Fibroblast of lung (primary cell): ENCODE measurements around the gene GAD2. TPM values are rescaled to one million over a fixed set of nuclear protein-coding genes. Genes with fewer than 3 reads are reported as not detected.

Source experiments
- DNase-seq, 2 donors: peaks; one replicate each; pipeline versions ENCODE4 v3.0.0 to v3.0.0-alpha.2; 2010; ENCODE audit warnings: low read depth in 2 of 2
- H2AFZ ChIP-seq: 2 replicates; pipeline ENCODE4 v1.5.1; 2012; ENCODE audit warnings: low read length, control low read depth, inconsistent platforms
- H3K27ac ChIP-seq: 2 replicates; pipeline ENCODE4 v1.5.1; 2011; ENCODE audit warnings: low read length, control low read depth; ENCODE audit not compliant: insufficient read depth
- H3K27me3 ChIP-seq: 2 replicates; pipeline ENCODE4 v1.5.1; 2011; ENCODE audit warnings: mild to moderate bottlenecking, low read length; ENCODE audit not compliant: control insufficient read depth, insufficient read depth
- H3K36me3 ChIP-seq: 2 replicates; pipeline ENCODE4 v1.5.1; 2011; ENCODE audit warnings: low read length; ENCODE audit not compliant: control insufficient read depth, insufficient read depth
- H3K4me1 ChIP-seq: 2 replicates; pipeline ENCODE4 v1.5.1; 2011; ENCODE audit warnings: low read length; ENCODE audit not compliant: control insufficient read depth, insufficient read depth; ENCODE audit errors: extremely low read depth
- H3K4me2 ChIP-seq: 2 replicates; pipeline ENCODE4 v1.5.1; 2011; ENCODE audit warnings: low read length, control low read depth; ENCODE audit not compliant: insufficient read depth; ENCODE audit errors: extremely low read depth
- H3K4me3 ChIP-seq, 4 experiments: fragments of 200-600 bp in 1 of 4; sonication (generic) in 1 of 4; replicated peaks in 1 of 4; 2 replicates each; pipeline ENCODE4 v1.5.1; 2011 to 2016; ENCODE audit warnings: low read length in 4 of 4, low read depth in 3 of 4, mild to moderate bottlenecking in 3 of 4, control low read depth in 2 of 4, inconsistent platforms in 1 of 4, mixed read lengths in 1 of 4; ENCODE audit not compliant: insufficient read depth in 1 of 4; ENCODE audit errors: control extremely low read depth in 1 of 4
- H3K79me2 ChIP-seq: 2 replicates; pipeline ENCODE4 v1.5.1; 2012; ENCODE audit warnings: mild to moderate bottlenecking, low read length, inconsistent platforms; ENCODE audit not compliant: control insufficient read depth, insufficient read depth
- H3K9ac ChIP-seq: 2 replicates; pipeline ENCODE4 v1.5.1; 2011; ENCODE audit warnings: mild to moderate bottlenecking, low read length, control low read depth; ENCODE audit not compliant: insufficient read depth
- H3K9me3 ChIP-seq: 2 replicates; pipeline ENCODE4 v1.5.1; 2012; ENCODE audit warnings: low read depth, low read length; ENCODE audit not compliant: control insufficient read depth, insufficient read depth
- H4K20me1 ChIP-seq: 2 replicates; pipeline ENCODE4 v1.5.1; 2011; ENCODE audit warnings: low read length; ENCODE audit not compliant: control insufficient read depth, insufficient read depth; ENCODE audit errors: extremely low read depth
- CTCF ChIP-seq, 2 donors: IDR thresholded peaks in 1 of 2; conservative IDR thresholded peaks in 1 of 2; 1 replicate in 1 of 2; 2 replicates in 1 of 2; pipeline ENCODE4 v1.5.1; 2011 to 2012; ENCODE audit warnings: low read length in 2 of 2, control low read depth in 1 of 2, inconsistent platforms in 1 of 2, low read depth in 1 of 2, mild to moderate bottlenecking in 1 of 2
- EZH2 ChIP-seq: IDR thresholded peaks from 2 replicates; pipeline ENCODE4 v1.5.1; 2012; ENCODE audit warnings: low read length, control low read depth, mild to moderate bottlenecking; ENCODE audit errors: missing control alignments
- polyA plus RNA-seq, 2 donors: library from polyadenylated mRNA; depleted of rRNA in 1 of 2; stranded (reverse) in 1 of 2; unstranded in 1 of 2; fragments of >200 nt; gene quantifications; 2 replicates each; pipeline ENCODE4 v1.2.1, GENCODE V29; 2011 to 2012; ENCODE audit warnings: missing spikeins in 1 of 2
- total RNA-seq: library from RNA; depleted of rRNA; stranded (reverse); fragments of >200 nt; gene quantifications from 2 replicates; pipeline ENCODE4 v1.2.1, GENCODE V29; 2014

Gene GAD2
- total and polyA plus RNA-seq, 2 donors (not counting 1 experiment from before 2014, with no cell fraction given): not detected

DNA sequence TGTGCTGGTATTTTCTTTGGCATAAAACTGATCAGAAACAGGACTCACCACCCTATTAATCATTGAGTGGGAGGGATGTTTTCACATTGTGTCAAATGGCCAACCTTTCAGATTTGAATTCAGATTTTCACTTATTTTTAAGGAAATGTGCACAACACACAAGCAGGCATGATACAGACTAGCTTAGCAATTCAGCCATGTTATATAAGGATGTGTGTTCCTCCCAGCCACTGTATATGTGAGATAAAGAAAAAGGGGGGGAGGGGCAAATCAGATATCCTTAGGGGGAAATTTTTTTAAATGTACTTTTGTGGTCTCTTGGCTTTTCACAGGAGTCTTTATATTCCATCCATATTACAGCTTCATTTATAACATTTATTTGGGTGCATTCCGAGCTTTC, 3.1 kb downstream of the GAD2 start:
- Histone ChIP-seq H3K4me3 (no peak overlapping the region), H3K36me3 (no peaks in the 10 kb centered on the region), H3K27ac (no peak overlapping the region), H3K27me3 (peaks cover 11% of the 10 kb centered on the region), H3K9ac (no peak overlapping the region), H3K4me1 (no peaks in the 10 kb centered on the region), H2AFZ (no peak overlapping the region), H3K4me2 (no peak overlapping the region), H4K20me1 (no peaks in the 10 kb centered on the region), H3K79me2 (no peaks in the 10 kb centered on the region), H3K9me3 (no peaks in the 10 kb centered on the region)
- TF ChIP-seq CTCF (conservative IDR thresholded peaks at IDR 0.05 in 1 of 2, IDR thresholded peaks at IDR 0.05 in 1 of 2; ENCODE audit: low read depth in 1 of 2, low read length in 2 of 2) (no peak), EZH2 (no peak)
- DNase-seq: no peak

DNA sequence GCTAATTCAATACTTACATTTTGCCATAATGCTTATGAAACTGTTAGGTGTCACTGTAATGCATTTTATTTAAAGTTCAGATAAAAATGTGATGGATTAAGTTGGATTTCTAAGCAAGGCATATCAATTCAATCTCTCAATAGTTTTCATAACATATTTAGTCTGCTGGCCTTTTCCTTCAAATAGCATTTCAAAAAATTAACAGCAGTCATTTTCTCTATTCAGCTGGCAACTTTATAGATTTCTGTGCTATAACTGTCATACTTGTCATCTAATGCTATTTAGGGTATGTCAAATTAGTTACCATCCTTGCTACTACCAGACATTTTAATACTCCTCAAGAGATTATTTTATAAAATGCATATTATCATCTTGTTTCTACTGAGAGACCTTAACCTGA, 4.3 kb downstream of the GAD2 start:
- H3K79me2 ChIP-seq: no peaks in the 10 kb centered on the region
- no peaks in the 10 kb centered on the region for H3K9me3 ChIP-seq
- H3K4me3 ChIP-seq: no peak overlapping the region
- DNase-seq: no peak
- H3K9ac ChIP-seq: no peak overlapping the region
- no peak overlapping the region for H2AFZ ChIP-seq
- no peaks in the 10 kb centered on the region for H4K20me1 ChIP-seq
- TF ChIP-seq EZH2 (no peak), CTCF (conservative IDR thresholded peaks at IDR 0.05 in 1 of 2, IDR thresholded peaks at IDR 0.05 in 1 of 2; ENCODE audit: low read depth in 1 of 2, low read length in 2 of 2) (no peak)
- no peak overlapping the region for H3K4me2 ChIP-seq
- peaks cover 11% of the 10 kb centered on the region for H3K27me3 ChIP-seq
- H3K36me3 ChIP-seq: no peaks in the 10 kb centered on the region
- no peaks in the 10 kb centered on the region for H3K4me1 ChIP-seq
- H3K27ac ChIP-seq: no peak overlapping the region

DNA sequence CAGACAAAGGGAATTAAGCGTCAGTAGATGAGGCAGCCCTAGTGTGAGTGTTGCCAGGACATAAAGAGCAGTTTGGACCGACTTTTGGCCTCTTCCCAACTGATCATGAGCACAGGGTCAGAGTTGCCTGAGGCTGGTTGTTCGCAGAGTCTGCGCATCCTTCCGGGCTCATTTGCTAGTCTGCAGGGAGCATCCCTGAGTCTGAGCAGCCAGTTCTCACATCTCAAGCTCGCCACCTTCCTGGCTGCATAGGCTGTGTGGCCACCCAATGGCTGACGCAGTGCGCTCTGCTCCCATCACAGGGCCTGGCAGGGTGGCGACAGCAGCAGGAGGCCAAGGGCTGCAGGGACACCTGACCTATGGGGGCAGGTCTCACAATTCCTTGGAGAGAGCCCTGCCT, 5.0 kb downstream of the GAD2 start:
- TF ChIP-seq CTCF (conservative IDR thresholded peaks at IDR 0.05 in 1 of 2, IDR thresholded peaks at IDR 0.05 in 1 of 2; ENCODE audit: low read depth in 1 of 2, low read length in 2 of 2) (no peak), EZH2 (no peak)
- no peaks in the 10 kb centered on the region for H3K4me1 ChIP-seq
- DNase-seq: no peak
- no peak overlapping the region for H3K4me2 ChIP-seq
- H3K9ac ChIP-seq: no peak overlapping the region
- no peak overlapping the region for H2AFZ ChIP-seq
- H3K27me3 ChIP-seq: peaks cover 8% of the 10 kb centered on the region
- H4K20me1 ChIP-seq: no peaks in the 10 kb centered on the region
- H3K36me3 ChIP-seq: no peaks in the 10 kb centered on the region
- H3K4me3 ChIP-seq: no peak overlapping the region
- H3K79me2 ChIP-seq: no peaks in the 10 kb centered on the region
- no peak overlapping the region for H3K27ac ChIP-seq
- H3K9me3 ChIP-seq: no peaks in the 10 kb centered on the region
